Breast epithelium (tissue), 4 donors: ENCODE results near the gene P2RY6. TPM values are rescaled to one million over a fixed set of nuclear protein-coding genes. Genes with fewer than 3 reads are reported as not detected.

Experiments
- DNase-seq, 2 donors: peaks; one replicate each; pipeline ENCODE4 v3.0.0-alpha.2; 2019; ENCODE audit warnings: low spot score in 2 of 2
- H3K27ac ChIP-seq, 2 donors: fragments of 200-600 bp; sonication (generic) in 1 of 2; one replicate each; pipeline ENCODE4 v1.5.1; 2016 to 2019; ENCODE audit warnings: mild to moderate bottlenecking in 1 of 2
- H3K27me3 ChIP-seq, 2 donors: fragments of 200-600 bp; sonication (generic) in 1 of 2; one replicate each; pipeline versions ENCODE4 v1.5.1 to v1.6.0; 2017 to 2019; ENCODE audit warnings: control low read depth in 1 of 2, mild to moderate bottlenecking in 1 of 2
- H3K36me3 ChIP-seq: fragments of 200-600 bp; one replicate; pipeline ENCODE4 v1.5.1; 2019
- H3K4me1 ChIP-seq, 2 donors: fragments of 200-600 bp; sonication (generic); one replicate each; pipeline ENCODE4 v1.5.1; 2016 to 2019; ENCODE audit warnings: control low read depth in 1 of 2
- H3K4me3 ChIP-seq, 3 donors: fragments of 200-600 bp; sonication (generic); 1 replicate in 2 of 3; 2 replicates in 1 of 3; pipeline ENCODE4 v1.5.1; 2016 to 2019; ENCODE audit warnings: mild to moderate bottlenecking in 3 of 3, moderate library complexity in 2 of 3
- H3K9me3 ChIP-seq, 2 donors: fragments of 200-600 bp; sonication (generic) in 1 of 2; one replicate each; pipeline ENCODE4 v1.5.1; 2016 to 2019; ENCODE audit warnings: control low read depth in 1 of 2
- CTCF ChIP-seq, 3 donors: fragments of 450-650 bp; IDR thresholded peaks; one replicate each; pipeline ENCODE4 v1.5.1; 2016 to 2017; ENCODE audit warnings: antibody characterized with exemption in 3 of 3, mild to moderate bottlenecking in 3 of 3, moderate library complexity in 3 of 3
- POLR2A ChIP-seq: fragments of 450-650 bp; IDR thresholded peaks from one replicate; pipeline ENCODE4 v1.6.1; 2016; ENCODE audit warnings: antibody characterized with exemption, mild to moderate bottlenecking, moderate library complexity
- POLR2AphosphoS5 ChIP-seq, 3 donors: sonication (generic); formaldehyde crosslinking; IDR thresholded peaks; one replicate each; pipeline ENCODE4 v1.6.1; 2017; ENCODE audit warnings: antibody characterized with exemption in 3 of 3
- intact Hi-C: fragments of 100-400 bp; cut with DNase I; formaldehyde crosslinking; loops from one replicate; pipeline ENCODE4 v1.15.1; 2023; ENCODE audit warnings: low total_unique reads
- total RNA-seq, 3 donors: library from RNA; depleted of rRNA; stranded (reverse); fragments of >200 nt; gene quantifications; one replicate each; pipeline ENCODE4 v1.1.0, GENCODE V29; 2016

P2RY6 gene
- total RNA-seq, 3 donors from 2014 or later, result 1.6 to 3.4 (median 1.9) TPM

GRCh38 chr11:73346186-73346935 lies 74.2 kb downstream of the P2RY6 start:
- no peaks in the 10 kb centered on the region for H3K36me3 ChIP-seq
- no peaks in the 10 kb centered on the region for H3K9me3 ChIP-seq
- peaks cover 5 to 20% of the 10 kb centered on the region in 2 donors for H3K4me1 ChIP-seq
- H3K4me3 ChIP-seq, result no peak overlapping the region
- intact Hi-C loops, result no loop called here
- DNase-seq, result no peak
- TF ChIP-seq POLR2AphosphoS5 (IDR thresholded peaks at IDR 0.05) (no peak), CTCF (IDR thresholded peaks at IDR 0.05) (no peak), POLR2A (no peak)
- H3K27me3 ChIP-seq, result no peaks in the 10 kb centered on the region
- peak overlapping the region in 1 of 2 donors; percentile 19 for H3K27ac ChIP-seq

- Histone ChIP-seq H3K9me3 (no peaks in the 10 kb centered on the region), H3K36me3 (no peaks in the 10 kb centered on the region), H3K27ac (peak overlapping the region in 1 of 2 donors; percentile 19), H3K4me1 (peaks cover 5 to 20% of the 10 kb centered on the region in 2 donors), H3K4me3 (no peak overlapping the region), H3K27me3 (no peaks in the 10 kb centered on the region)
- intact Hi-C loops, result no loop called here
- DNase-seq, result no peak
- TF ChIP-seq POLR2AphosphoS5 (IDR thresholded peaks at IDR 0.05), result no peak
- TF ChIP-seq POLR2A, result no peak
- no peak for TF ChIP-seq CTCF (IDR thresholded peaks at IDR 0.05)
Observed at GRCh38 chr11:73347067-73347466, 74.9 kb downstream of the P2RY6 start.

Other genes starting within 250 kb of the P2RY6 start
- 10 to 100 TPM; 15.5 to 23.4 (median 19.0) TPM for gene FCHSD2, start 130.0 kb upstream of the P2RY6 start, total RNA-seq
- gene P2RY2, start 54.1 kb upstream of the P2RY6 start, total RNA-seq, result 1 to 10 TPM in 2 of 3 donors, under 1 TPM in 1; 0.32 to 7.6 (median 5.2) TPM
- gene ARHGEF17, start 35.9 kb downstream of the P2RY6 start, total RNA-seq, result 10 to 100 TPM; 28.8 to 54.7 (median 38.2) TPM
- 1 to 10 TPM; 2.2 to 3.7 (median 2.3) TPM for gene RELT, start 104.1 kb downstream of the P2RY6 start, total RNA-seq